Esophagus muscularis mucosa (tissue), 4 donors: Measurements from ENCODE around the gene IDH3A. TPM values are rescaled to one million over a fixed set of nuclear protein-coding genes. Genes with fewer than 3 reads are reported as not detected.

ENCODE experiments used
- DNase-seq: peaks from one replicate; pipeline ENCODE4 v3.0.0-alpha.2; 2017; ENCODE audit errors: extremely low spot score
- H3K27ac ChIP-seq, 4 donors: fragments of 200-600 bp; sonication (generic); replicated peaks in 1 of 4; 1 replicate in 3 of 4; 2 replicates in 1 of 4; pipeline ENCODE4 v1.5.1; 2016 to 2019; ENCODE audit warnings: mild to moderate bottlenecking in 1 of 4
- H3K27me3 ChIP-seq, 4 donors: fragments of 200-600 bp; sonication (generic); one replicate each; pipeline versions ENCODE4 v1.5.1 to v1.6.0; 2016 to 2019
- H3K36me3 ChIP-seq, 4 donors: fragments of 200-600 bp; sonication (generic); one replicate each; pipeline ENCODE4 v1.5.1; 2016 to 2019
- H3K4me1 ChIP-seq, 4 donors: fragments of 200-600 bp; sonication (generic); one replicate each; pipeline ENCODE4 v1.5.1; 2016 to 2019
- H3K4me3 ChIP-seq, 4 donors: fragments of 200-600 bp; sonication (generic); 1 replicate in 2 of 4; 2 replicates in 2 of 4; pipeline ENCODE4 v1.5.1; 2016 to 2019; ENCODE audit warnings: mild to moderate bottlenecking in 4 of 4, moderate library complexity in 1 of 4
- H3K9me3 ChIP-seq, 4 donors: fragments of 200-600 bp; sonication (generic); 1 replicate in 3 of 4; 2 replicates in 1 of 4; pipeline ENCODE4 v1.5.1; 2016 to 2019
- CTCF ChIP-seq, 3 experiments: fragments of 200-600 bp in 2 of 3; fragments of 450-650 bp in 1 of 3; sonication (generic) in 2 of 3; IDR thresholded peaks; one replicate each; pipeline ENCODE4 v1.5.1; 2017 to 2019; ENCODE audit warnings: antibody characterized with exemption in 3 of 3, mild to moderate bottlenecking in 2 of 3, moderate library complexity in 1 of 3
- EP300 ChIP-seq: sonication (generic); formaldehyde crosslinking; IDR thresholded peaks from one replicate; pipeline ENCODE4 v1.6.1; 2017; ENCODE audit warnings: antibody characterized with exemption
- POLR2A ChIP-seq: fragments of 450-650 bp; IDR thresholded peaks from one replicate; pipeline ENCODE4 v1.6.1; 2017; ENCODE audit warnings: antibody characterized with exemption, moderate library complexity, mild to moderate bottlenecking, low read depth
- POLR2AphosphoS5 ChIP-seq, 2 donors: sonication (generic); formaldehyde crosslinking; IDR thresholded peaks; one replicate each; pipeline ENCODE4 v1.6.1; 2017; ENCODE audit warnings: antibody characterized with exemption in 2 of 2
- WGBS: methylation state at CpG from one replicate; pipeline ENCODE4 v1.1.5; 2018; 5-methylcytosine and 5-hydroxymethylcytosine counted together
- intact Hi-C: fragments of 100-400 bp; cut with DNase I; formaldehyde crosslinking; loops from one replicate; pipeline ENCODE4 v1.15.1; 2023
- total RNA-seq, 4 donors: library from RNA; depleted of rRNA; stranded (reverse); fragments of >200 nt; gene quantifications; one replicate each; pipeline versions ENCODE4 v1.1.0 to v1.2.1, GENCODE V29; 2016

IDH3A gene
- total RNA-seq, 4 donors from 2014 or later = 59.4 to 122 (median 78.1) TPM

DNA sequence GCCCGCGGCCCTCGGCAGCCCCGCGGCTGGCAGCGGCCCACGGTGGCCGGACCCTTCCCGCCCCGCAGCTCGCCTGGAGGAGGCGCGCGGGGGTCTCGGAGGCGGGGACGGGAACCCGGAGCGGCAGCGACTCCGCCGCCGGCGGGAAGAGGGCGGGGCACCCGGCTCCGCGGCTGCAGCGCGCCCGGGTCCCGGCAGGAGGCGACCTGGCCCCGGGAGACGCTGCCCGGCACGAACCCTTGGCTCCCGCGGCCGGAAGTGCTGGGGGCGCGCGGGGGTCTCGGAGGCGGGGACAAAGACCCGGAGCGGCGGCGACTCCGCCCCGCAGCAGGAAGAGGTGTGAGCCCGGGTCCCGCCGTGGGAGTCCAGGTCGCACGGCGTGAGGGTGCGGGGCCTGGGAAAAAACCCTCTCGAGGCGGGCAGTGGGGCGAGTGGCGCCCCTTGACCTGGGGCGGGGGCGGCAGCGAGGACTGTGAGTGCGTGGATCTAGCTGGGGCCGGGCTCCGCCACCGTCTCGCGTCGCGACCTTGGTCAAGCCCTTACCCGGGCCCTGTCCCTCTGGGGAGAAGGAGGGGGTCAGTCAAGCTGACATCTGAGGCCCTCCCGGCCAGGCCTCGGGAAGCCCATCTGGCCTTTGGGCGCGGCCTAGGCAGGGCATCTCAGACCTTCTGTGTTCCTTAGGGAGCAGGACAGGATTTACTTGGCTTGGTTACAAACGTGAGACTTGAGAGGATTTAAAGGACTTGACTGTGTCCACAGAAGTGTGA is 17.7 kb upstream of the IDH3A start, which contains the start of gene CIB2:
Gene CIB2 (minus strand): TSS at position 151 of the 767 bp plus-strand sequence. CDS start 230 bp downstream, outside the sequence.
- no peak for DNase-seq
- H3K9me3 ChIP-seq = no peaks in the 10 kb centered on the region
- no peak for TF ChIP-seq EP300
- peak; percentile 36 to 59 for TF ChIP-seq POLR2AphosphoS5 (IDR thresholded peaks at IDR 0.05)
- no peak for TF ChIP-seq POLR2A
- TF ChIP-seq CTCF (IDR thresholded peaks at IDR 0.05) = peak; percentile 80 to 92 (median 88)
- WGBS = 0% methylated on average over 1 of the region's 79 CpGs
- H3K36me3 ChIP-seq = no peaks in the 10 kb centered on the region
- H3K27me3 ChIP-seq = no peaks in the 10 kb centered on the region
- H3K4me3 ChIP-seq = peak within 1 kb of the TSS; percentile 77 to 92 (median 88)
- H3K27ac ChIP-seq = peak within 1 kb of the TSS; percentile 85 to 88 (median 86)
- peaks cover 11 to 22% (median 19%) of the 10 kb centered on the region in 4 donors for H3K4me1 ChIP-seq
- intact Hi-C loops = no loop called here

- no peak overlapping the region for H3K4me3 ChIP-seq
- no peak for DNase-seq
- no peaks in the 10 kb centered on the region for H3K27me3 ChIP-seq
- TF ChIP-seq POLR2AphosphoS5 (IDR thresholded peaks at IDR 0.05) = no peak
- no peak for TF ChIP-seq CTCF (IDR thresholded peaks at IDR 0.05)
- TF ChIP-seq EP300 = no peak
- WGBS = 97% methylated on average over 2 of the region's 2 CpGs
- no peaks in the 10 kb centered on the region for H3K9me3 ChIP-seq
- no peaks in the 10 kb centered on the region for H3K36me3 ChIP-seq
- H3K27ac ChIP-seq = no peak overlapping the region
- intact Hi-C loops = no loop called here
- H3K4me1 ChIP-seq = peaks cover 11 to 22% (median 19%) of the 10 kb centered on the region in 4 donors
Observed at GRCh38 chr15:78133801-78134200, 15.4 kb upstream of the IDH3A start.

DNA sequence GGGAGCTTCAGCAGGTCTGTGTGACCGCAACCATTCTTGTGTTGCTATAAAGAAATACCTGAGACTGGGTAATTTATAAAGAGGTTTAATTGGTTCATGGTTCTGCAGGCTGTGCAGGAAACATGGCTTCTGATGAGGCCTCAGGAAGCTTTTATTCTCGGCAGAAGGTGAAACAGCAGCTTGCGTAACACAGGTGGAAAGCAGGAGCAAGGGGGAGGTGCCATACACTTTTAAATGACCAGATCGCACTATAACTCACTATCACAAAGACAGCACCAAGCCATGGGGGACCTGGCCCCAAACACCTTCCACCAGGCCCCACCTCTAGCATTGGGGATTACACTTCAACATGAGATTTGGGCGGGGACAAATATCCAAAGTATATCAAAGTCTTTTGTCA is 9.6 kb upstream of the IDH3A start:
- TF ChIP-seq CTCF (IDR thresholded peaks at IDR 0.05) (no peak), POLR2A (no peak), EP300 (no peak), POLR2AphosphoS5 (IDR thresholded peaks at IDR 0.05) (no peak)
- H3K36me3 ChIP-seq = no peaks in the 10 kb centered on the region
- no peaks in the 10 kb centered on the region for H3K9me3 ChIP-seq
- intact Hi-C loops = no loop called here
- no peak overlapping the region for H3K27ac ChIP-seq
- WGBS = 94% methylated on average over 5 of the region's 5 CpGs
- no peak for DNase-seq
- H3K4me3 ChIP-seq = no peak overlapping the region
- no peaks in the 10 kb centered on the region for H3K27me3 ChIP-seq
- H3K4me1 ChIP-seq = no peaks in the 10 kb centered on the region

DNA sequence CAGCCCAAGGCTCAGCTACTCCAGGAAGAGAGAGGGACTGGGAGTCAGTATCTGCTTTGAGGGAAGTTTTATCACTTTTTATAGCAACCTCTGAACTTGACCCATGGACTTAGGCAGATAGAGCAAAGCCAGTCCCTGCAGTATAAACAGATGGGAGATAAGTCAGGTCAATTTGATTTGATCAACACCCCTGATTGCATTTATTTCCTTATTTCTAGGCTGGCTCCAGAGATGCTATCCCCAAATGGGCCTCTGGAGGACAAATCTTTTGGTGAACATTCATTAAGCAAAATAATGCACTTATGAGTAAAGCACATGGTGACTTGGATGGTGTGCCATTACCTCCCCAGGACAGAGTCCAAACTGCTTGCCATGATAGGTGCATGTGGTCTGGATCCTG is 8.9 kb upstream of the IDH3A start:
- no peaks in the 10 kb centered on the region for H3K9me3 ChIP-seq
- no peaks in the 10 kb centered on the region for H3K27me3 ChIP-seq
- no peak overlapping the region for H3K27ac ChIP-seq
- no peaks in the 10 kb centered on the region for H3K36me3 ChIP-seq
- no peak for DNase-seq
- intact Hi-C loops = no loop called here
- TF ChIP-seq POLR2A (no peak), POLR2AphosphoS5 (IDR thresholded peaks at IDR 0.05) (no peak), CTCF (IDR thresholded peaks at IDR 0.05) (no peak), EP300 (no peak)
- H3K4me1 ChIP-seq = no peaks in the 10 kb centered on the region
- no peak overlapping the region for H3K4me3 ChIP-seq
